Measurements from ENCODE around the gene IPPK.

The IPPK gene

GRCh38 chr9:92657296-92658094 lies 12.4 kb downstream of the IPPK start:
- no peak for DNase-seq (ENCODE audit: low read depth in 2 of 2)

GRCh38 chr9:92656537-92656925 lies 13.4 kb downstream of the IPPK start:
- no peak for DNase-seq (ENCODE audit: low read depth in 2 of 2)

DNA sequence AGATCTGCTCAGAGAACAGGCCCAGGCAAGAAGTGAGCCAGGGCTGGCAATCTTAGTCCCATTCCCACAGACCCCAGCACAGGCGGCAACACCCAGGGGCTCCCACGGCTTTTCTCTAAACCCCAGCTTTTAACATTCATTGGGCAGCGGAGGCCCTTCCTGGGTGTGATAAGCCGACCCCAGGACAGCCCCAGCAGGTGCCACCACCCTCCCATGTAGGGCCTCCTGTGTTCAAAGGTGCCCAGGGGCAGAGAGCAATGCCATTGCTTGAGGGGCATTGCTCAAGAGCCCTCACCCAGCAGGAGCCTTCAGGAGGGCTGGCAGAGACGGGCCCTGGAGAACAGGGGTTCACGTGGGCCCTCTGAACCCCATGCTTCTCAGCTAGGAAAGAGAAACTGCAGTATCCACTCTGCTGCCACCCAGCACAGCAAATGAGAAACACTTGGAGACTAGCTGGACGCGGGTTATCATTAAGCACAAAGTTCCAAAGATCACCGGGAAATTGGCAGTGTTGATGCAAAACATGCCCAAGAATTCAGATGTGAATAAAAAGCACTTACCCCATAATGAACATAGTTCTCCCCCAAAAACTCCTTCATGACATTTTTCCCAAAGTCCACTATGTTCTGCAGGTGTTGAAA lies 13.9 kb downstream of the IPPK start:
- DNase-seq (ENCODE audit: low read depth in 2 of 2), result no peak

DNA sequence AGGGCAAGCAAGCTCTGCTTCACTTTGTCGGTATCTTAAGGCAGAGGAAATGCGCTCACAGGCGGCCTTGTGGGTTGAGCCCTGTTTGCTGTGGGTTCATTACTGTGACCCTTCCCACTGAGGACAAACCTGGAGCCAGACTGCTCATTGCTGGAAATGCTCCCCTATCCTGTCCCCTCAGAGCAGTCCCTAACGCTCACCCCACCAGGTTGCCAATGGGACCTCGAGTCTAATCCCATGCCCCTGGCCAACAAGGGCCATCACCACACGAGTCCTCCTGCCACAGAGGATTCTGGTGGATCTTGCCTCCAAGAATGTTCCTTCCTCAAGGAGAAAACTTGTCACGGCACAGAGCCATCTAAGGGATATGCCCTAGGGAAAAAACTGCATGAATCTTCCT lies 14.6 kb downstream of the IPPK start:
- no peak for DNase-seq (ENCODE audit: low read depth in 2 of 2)

DNA sequence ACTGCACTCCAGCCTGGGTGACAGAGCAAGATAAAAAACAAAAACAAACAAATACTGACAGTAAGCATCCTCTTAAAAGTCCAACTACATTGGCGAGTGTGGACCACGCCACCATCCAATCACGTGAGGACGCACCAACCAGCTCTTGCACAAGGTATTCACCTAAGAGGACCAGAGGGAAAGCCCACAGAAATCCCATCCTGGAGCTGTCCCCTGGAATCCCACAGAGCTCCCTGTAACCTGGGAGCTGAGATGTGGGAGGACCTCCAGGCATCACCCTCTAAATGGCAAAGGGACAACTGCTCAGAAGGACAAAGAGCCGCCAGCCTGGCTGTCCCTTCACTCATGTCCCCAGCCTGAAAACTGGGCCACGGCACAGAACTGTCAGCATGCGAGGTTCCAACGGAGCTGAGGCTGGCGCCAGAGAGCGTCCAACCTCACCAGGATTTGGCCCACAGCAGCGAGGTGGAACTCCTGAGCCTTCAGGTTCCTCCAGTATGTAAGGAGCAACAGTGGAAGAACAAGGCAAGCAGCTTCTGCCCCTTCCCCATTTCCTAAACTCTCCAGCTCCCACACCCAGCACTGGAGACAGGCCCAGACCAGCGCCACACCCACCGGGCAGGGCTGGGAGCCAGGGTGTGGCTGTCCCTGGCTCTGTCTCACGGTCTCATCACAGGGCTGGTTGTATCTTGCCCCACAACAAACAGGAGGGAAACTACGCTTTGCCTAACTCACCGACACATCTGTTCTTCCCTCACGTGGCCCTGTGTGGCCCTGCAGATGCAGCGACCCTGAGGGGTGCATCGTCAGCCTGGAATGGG lies 15.2 kb downstream of the IPPK start:
- DNase-seq (ENCODE audit: low read depth in 2 of 2), result no peak

DNA sequence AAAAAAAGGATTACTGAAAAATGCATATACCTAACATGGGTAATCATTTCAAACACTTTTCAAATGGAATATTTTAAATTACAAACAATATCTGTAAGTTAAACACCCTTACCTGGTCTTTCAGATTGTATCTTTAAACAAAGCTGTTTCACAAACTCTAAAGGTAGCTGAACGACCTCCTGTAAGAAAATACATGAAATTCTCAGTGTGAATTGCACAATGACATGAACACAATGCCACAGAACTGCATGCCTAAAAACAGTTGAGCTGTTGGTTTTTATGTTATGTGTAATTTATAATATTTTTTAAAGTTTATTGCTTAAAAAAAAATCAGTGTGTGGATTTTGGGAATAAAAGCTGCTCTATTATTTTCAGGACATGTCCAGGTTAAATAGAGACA lies 17.5 kb downstream of the IPPK start:
- no peak for DNase-seq (ENCODE audit: low read depth in 2 of 2)

- DNase-seq (ENCODE audit: low read depth in 2 of 2), result no peak
Measured at GRCh38 chr9:92650839-92651621, 18.9 kb downstream of the IPPK start.

DNA sequence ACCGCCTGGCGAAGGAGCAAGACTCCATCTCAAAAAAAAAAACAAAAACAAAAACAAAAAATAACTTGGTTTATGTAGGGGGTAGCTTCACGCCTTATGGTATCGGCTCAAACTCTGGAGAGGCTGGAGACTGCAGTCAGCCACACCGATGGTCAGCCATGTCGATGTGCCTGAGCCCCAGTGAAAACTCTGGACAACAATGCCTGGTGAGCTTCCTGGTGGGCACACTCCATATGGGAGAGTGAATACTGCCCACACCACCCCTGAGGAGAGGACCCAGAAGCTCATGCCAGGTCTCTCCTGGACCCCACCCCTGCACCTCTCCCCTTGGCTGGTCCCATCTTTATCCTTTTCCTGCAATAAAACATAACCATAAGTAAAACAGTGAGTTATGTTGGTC lies 19.6 kb downstream of the IPPK start:
- DNase-seq (ENCODE audit: low read depth in 2 of 2), result no peak

DNA sequence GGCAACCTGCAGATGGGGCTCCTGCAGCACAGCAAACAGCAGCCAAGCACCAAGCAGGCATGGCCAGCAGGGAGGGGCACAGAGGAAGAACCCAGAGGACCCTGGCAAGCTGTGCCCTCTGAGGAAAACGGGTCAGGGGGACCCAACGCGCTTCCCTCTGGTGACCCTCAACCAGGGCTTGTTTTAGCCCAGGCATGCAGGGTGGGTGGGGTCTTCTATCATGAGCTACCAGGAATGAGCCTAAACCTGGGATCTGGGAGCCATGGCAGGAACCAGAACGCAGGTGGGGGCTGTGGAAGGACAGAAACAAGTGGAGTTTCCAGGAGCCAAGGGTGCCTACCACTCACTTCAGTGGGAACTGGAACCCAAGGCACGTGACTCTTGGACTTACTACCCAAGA lies 20.9 kb downstream of the IPPK start:
- DNase-seq (ENCODE audit: low read depth in 2 of 2), result no peak

GRCh38 chr9:92648474-92648971 lies 21.4 kb downstream of the IPPK start:
- no peak for DNase-seq (ENCODE audit: low read depth in 2 of 2)

DNA sequence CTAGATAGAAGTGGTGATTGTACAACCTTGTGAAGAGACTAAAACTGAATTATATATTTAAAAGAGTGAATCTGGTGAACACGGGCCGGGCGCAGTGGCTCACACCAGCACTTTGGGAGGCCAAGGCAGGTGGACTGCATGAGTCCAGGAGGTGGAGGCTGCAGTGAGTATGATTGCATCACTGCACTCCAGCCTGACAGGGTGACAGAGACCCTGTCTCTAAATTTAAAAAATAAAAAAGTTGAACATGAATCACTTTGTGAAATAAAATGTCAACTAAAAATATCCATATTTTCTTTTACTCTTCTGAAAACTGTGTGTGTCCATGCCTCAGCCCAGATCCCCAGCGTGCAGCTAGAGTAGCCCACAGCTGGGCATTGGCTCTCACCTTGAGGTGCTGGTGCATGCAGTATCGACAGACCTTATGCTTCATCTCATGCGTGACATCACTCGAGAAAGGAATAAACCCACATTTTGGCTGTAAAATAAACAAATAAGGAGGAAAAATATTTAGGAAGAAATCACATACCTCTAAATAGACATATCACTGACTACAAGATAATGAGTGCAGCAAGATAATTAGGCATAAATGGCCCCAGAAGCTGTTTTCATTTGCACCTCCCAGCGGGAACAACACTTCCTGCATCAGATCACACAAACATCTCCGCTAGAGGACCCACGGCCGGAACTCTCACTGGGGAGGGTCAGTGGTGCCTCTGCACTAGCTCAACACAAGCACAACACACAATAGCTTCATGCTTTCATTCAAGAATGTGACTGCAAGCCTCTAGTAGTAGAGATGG lies 22.1 kb downstream of the IPPK start:
- DNase-seq (ENCODE audit: low read depth in 2 of 2), result no peak

- no peak for DNase-seq (ENCODE audit: low read depth in 2 of 2)
Measured at GRCh38 chr9:92645041-92645440, 24.9 kb downstream of the IPPK start.

DNA sequence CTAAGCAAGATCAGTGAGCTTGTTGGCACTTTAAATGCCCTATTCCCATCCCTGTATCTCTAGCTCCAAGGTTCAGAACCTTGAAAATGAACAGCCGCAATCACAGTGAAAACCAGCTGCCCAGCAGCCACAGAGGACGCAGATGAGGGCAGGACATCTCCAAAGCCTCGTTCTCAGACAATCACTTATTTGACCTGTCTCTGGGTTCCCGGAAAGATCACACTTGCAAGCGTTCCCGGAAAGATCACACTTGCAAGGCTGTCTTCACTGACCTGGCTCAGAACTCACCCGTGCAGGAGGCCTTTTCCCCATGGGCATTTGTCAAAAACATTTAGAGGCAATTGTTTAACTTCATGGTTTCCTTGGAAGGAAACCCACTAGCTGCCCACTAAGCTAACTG lies 25.7 kb downstream of the IPPK start:
- DNase-seq (ENCODE audit: low read depth in 2 of 2), result no peak

GRCh38 chr9:92642564-92642963 lies 27.4 kb downstream of the IPPK start:
- DNase-seq (ENCODE audit: low read depth in 2 of 2), result no peak

DNA sequence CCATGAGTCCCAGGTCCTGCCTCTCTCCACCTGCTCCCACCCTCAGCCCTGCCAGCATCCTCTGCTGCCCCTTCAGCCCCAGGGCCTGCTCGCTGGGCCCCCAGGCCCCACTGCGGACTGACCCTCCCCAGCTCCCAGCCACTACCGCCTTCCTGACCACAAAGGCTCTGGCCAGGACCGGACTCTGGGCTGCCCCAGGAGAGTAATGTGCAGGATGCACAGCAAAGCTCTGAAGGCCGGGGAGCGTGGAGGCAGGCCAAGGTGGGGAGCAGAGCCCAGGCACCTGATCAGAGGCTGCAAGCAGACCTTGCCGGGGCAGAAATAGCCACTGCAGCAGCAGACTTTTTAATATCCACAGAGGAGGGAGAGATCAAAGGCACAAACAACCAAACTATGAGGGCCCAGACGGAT lies 27.9 kb downstream of the IPPK start:
- DNase-seq (ENCODE audit: low read depth in 2 of 2), result no peak

GRCh38 chr9:92641092-92641809 lies 28.7 kb downstream of the IPPK start:
- no peak for DNase-seq (ENCODE audit: low read depth in 2 of 2)

GRCh38 chr9:92640398-92641091 lies 29.4 kb downstream of the IPPK start:
- DNase-seq (ENCODE audit: low read depth in 2 of 2), result no peak

GRCh38 chr9:92639791-92640271 lies 30.1 kb downstream of the IPPK start:
- DNase-seq (ENCODE audit: low read depth in 2 of 2), result no peak

DNA sequence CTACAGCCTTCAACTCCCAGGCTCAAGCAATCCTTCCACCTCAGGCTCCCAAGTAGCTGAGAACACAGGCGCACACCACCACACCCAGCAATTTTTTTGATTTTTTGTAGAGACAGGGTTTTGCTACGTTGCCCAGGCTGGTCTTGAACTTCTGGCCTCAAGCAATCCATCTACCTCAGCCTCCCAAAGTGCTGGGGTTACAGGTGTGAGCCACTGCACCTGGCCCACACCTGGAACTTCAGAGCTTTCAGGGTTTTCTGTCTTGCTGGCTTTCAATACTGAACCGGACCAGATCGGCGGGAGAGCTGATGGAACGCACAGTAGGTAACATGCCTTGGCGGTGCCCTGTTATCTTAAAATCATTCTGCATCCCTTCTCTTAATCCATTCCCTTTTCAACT lies 30.8 kb downstream of the IPPK start:
- no peak for DNase-seq (ENCODE audit: low read depth in 2 of 2)
